Glutamatergic neuron (in vitro differentiated cells): Measurements from ENCODE around the gene TK1. TPM values are rescaled to one million over a fixed set of nuclear protein-coding genes. Genes with fewer than 3 reads are reported as not detected.
A peak's percentile ranks its signal among the peaks of the same experiment; 100 is the strongest.

ENCODE experiments used
- DNase-seq: peaks from one replicate; pipeline ENCODE4 v3.0.0; 2022
- H3K27ac Mint-ChIP-seq: one replicate; pipeline ENCODE4 v1.8.0; 2020; ENCODE audit warnings: mild to moderate bottlenecking, mixed read lengths, inconsistent platforms; ENCODE audit not compliant: unreplicated experiment
- H3K27me3 Mint-ChIP-seq: one replicate; pipeline ENCODE4 v1.8.0; 2020; ENCODE audit warnings: mild to moderate bottlenecking, moderate library complexity, mixed read lengths, inconsistent platforms; ENCODE audit not compliant: unreplicated experiment
- H3K36me3 Mint-ChIP-seq: one replicate; pipeline ENCODE4 v1.8.0; 2020; ENCODE audit warnings: mild to moderate bottlenecking, mixed read lengths, inconsistent platforms; ENCODE audit not compliant: unreplicated experiment
- H3K4me1 Mint-ChIP-seq: one replicate; pipeline ENCODE4 v1.8.0; 2020; ENCODE audit warnings: mild to moderate bottlenecking, low read depth, mixed read lengths, inconsistent platforms; ENCODE audit not compliant: unreplicated experiment
- H3K4me3 Mint-ChIP-seq: one replicate; pipeline ENCODE4 v1.8.0; 2020; ENCODE audit warnings: mild to moderate bottlenecking, mixed read lengths, inconsistent platforms; ENCODE audit not compliant: unreplicated experiment
- H3K9me3 Mint-ChIP-seq: one replicate; pipeline ENCODE4 v1.8.0; 2020; ENCODE audit warnings: mild to moderate bottlenecking, moderate library complexity, mixed read lengths, inconsistent platforms; ENCODE audit not compliant: unreplicated experiment
- total RNA-seq: library from RNA; stranded (reverse); fragmentation: NEBNext Ultra II Directional; extraction: Animal tissue kit (Norgen Biotek cat#: 25700); gene quantifications from one replicate; pipeline ENCODE4 v1.2.1, GENCODE V29; 2021; ENCODE audit not compliant: unreplicated experiment
- TF ChIP-seq, protein P1 (sequence below): fragments of 200-600 bp; sonication (generic); IDR thresholded peaks from one replicate; pipeline ENCODE4 v1.5.0; 2021; ENCODE audit not compliant: partially characterized antibody, unreplicated experiment

The TK1 gene
- total RNA-seq, 1 donor from 2014 or later: 2.5 TPM

- H3K4me1 Mint-ChIP-seq: no peaks in the 10 kb centered on the region
- no peak for DNase-seq
- peaks cover 16% of the 10 kb centered on the region for H3K27me3 Mint-ChIP-seq
- H3K9me3 Mint-ChIP-seq: no peaks in the 10 kb centered on the region
- H3K4me3 Mint-ChIP-seq: no peak overlapping the region
- TF ChIP-seq, protein P1, sequence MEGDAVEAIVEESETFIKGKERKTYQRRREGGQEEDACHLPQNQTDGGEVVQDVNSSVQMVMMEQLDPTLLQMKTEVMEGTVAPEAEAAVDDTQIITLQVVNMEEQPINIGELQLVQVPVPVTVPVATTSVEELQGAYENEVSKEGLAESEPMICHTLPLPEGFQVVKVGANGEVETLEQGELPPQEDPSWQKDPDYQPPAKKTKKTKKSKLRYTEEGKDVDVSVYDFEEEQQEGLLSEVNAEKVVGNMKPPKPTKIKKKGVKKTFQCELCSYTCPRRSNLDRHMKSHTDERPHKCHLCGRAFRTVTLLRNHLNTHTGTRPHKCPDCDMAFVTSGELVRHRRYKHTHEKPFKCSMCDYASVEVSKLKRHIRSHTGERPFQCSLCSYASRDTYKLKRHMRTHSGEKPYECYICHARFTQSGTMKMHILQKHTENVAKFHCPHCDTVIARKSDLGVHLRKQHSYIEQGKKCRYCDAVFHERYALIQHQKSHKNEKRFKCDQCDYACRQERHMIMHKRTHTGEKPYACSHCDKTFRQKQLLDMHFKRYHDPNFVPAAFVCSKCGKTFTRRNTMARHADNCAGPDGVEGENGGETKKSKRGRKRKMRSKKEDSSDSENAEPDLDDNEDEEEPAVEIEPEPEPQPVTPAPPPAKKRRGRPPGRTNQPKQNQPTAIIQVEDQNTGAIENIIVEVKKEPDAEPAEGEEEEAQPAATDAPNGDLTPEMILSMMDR: no peak
- H3K27ac Mint-ChIP-seq: no peak overlapping the region
- H3K36me3 Mint-ChIP-seq: peaks cover 4% of the 10 kb centered on the region
Observed at GRCh38 chr17:78135858-78136500, 50.9 kb downstream of the TK1 start.

- TF ChIP-seq, protein P1: no peak
- no peaks in the 10 kb centered on the region for H3K4me1 Mint-ChIP-seq
- H3K27ac Mint-ChIP-seq: no peak overlapping the region
- no peak for DNase-seq
- no peak overlapping the region for H3K4me3 Mint-ChIP-seq
- peaks cover 4% of the 10 kb centered on the region for H3K36me3 Mint-ChIP-seq
- peaks cover 15% of the 10 kb centered on the region for H3K27me3 Mint-ChIP-seq
- H3K9me3 Mint-ChIP-seq: no peaks in the 10 kb centered on the region
Observed at GRCh38 chr17:78134899-78135385, 51.9 kb downstream of the TK1 start.

- H3K4me1 Mint-ChIP-seq: no peaks in the 10 kb centered on the region
- no peak overlapping the region for H3K4me3 Mint-ChIP-seq
- peaks cover 19% of the 10 kb centered on the region for H3K27me3 Mint-ChIP-seq
- peak; percentile 65 for DNase-seq
- peaks cover 4% of the 10 kb centered on the region for H3K36me3 Mint-ChIP-seq
- H3K27ac Mint-ChIP-seq: no peak overlapping the region
- TF ChIP-seq, protein P1: peak; percentile 42
- H3K9me3 Mint-ChIP-seq: no peaks in the 10 kb centered on the region
Observed at GRCh38 chr17:78133971-78134898, 52.6 kb downstream of the TK1 start.

- peaks cover 4% of the 10 kb centered on the region for H3K36me3 Mint-ChIP-seq
- H3K4me1 Mint-ChIP-seq: no peaks in the 10 kb centered on the region
- peaks cover 1% of the 10 kb centered on the region for H3K9me3 Mint-ChIP-seq
- H3K27me3 Mint-ChIP-seq: peaks cover 23% of the 10 kb centered on the region
- no peak overlapping the region for H3K4me3 Mint-ChIP-seq
- TF ChIP-seq, protein P1: no peak
- no peak overlapping the region for H3K27ac Mint-ChIP-seq
- no peak for DNase-seq
Observed at GRCh38 chr17:78133179-78133951, 53.5 kb downstream of the TK1 start.
